ENCODE results near the gene STAB2. TPM values are rescaled to one million over a fixed set of nuclear protein-coding genes. Genes with fewer than 3 reads are reported as not detected.

Gene STAB2
- total RNA-seq, 2 experiments from 2014 or later = not detected

DNA sequence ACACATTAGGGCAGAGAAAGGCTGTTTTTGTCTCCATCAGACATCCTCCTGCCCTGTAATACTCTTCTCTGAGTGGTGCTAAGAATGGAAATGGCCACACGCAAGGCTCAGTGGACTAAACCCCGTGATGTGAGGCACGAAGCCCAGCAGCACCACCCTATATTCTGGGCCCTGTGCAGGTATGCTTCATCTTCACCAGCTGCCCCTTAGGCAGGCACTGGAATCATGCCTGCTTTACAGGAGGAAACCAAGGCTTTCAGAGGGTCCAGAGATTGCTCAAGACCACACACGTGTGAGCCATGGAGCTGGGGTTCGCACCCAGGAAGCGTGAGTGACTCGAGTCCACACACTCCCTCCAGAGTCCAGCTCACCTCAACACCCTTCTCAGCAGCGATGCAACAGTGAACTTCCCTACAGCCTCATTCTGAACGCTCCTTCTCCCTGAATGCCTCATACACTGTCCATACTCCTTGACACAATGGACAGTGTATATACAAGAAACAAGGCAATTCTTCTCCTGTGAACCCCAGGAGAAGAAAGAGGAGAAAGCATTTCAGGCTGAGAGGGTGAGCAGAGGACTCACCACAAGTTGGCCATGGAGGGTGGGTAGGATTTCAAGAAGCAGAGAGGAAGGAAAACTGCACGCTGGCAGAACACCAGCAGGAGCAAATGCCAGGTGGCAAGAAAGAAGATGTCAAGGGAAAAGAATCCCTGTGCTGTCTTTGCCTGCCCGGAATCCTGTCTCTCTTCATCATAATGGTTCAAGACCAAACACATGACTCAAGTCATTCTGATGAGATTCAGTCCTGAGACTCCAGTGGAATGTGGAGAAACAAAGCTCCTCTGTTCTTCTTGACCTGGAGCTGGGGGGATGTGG lies 214.9 kb downstream of the STAB2 start:
- no peaks in the 10 kb centered on the region for H4K20me1 ChIP-seq (ENCODE audit: insufficient read depth, low read length)
- no peaks in the 10 kb centered on the region for H3K79me2 ChIP-seq (ENCODE audit: insufficient read depth, low read depth, low read length)
- no peaks in the 10 kb centered on the region for H3K9me3 ChIP-seq (ENCODE audit: low read length)
- H3K4me1 ChIP-seq (ENCODE audit: insufficient read depth, low read length, poor library complexity, severe bottlenecking) = no peaks in the 10 kb centered on the region
- H3K9me2 ChIP-seq (ENCODE audit: insufficient read depth, low read length) = no peaks in the 10 kb centered on the region
- H3K27ac ChIP-seq (ENCODE audit: low read depth, low read length, poor library complexity, severe bottlenecking) = no peak overlapping the region
- H3K36me3 ChIP-seq (ENCODE audit: insufficient read depth, low read length) = 0 out of 2 replicates have a peak, but pooled peaks cover 6% of the 10 kb centered on the region
- POLR2A ChIA-PET = no interaction called here
- DNase-seq (ENCODE audit: low spot score) = no peak
- intact Hi-C loops (cut with micrococcal nuclease; ENCODE audit: unreplicated experiment) = no loop called here
- H3K4me3 ChIP-seq (ENCODE audit: low read depth, low read length, poor library complexity, severe bottlenecking) = no peak overlapping the region
- TF ChIP-seq EZH2phosphoT487 (IDR thresholded peaks at IDR 0.05; ENCODE audit: borderline replicate concordance, low read depth, low read length) = no peak
- TF ChIP-seq, protein P1, sequence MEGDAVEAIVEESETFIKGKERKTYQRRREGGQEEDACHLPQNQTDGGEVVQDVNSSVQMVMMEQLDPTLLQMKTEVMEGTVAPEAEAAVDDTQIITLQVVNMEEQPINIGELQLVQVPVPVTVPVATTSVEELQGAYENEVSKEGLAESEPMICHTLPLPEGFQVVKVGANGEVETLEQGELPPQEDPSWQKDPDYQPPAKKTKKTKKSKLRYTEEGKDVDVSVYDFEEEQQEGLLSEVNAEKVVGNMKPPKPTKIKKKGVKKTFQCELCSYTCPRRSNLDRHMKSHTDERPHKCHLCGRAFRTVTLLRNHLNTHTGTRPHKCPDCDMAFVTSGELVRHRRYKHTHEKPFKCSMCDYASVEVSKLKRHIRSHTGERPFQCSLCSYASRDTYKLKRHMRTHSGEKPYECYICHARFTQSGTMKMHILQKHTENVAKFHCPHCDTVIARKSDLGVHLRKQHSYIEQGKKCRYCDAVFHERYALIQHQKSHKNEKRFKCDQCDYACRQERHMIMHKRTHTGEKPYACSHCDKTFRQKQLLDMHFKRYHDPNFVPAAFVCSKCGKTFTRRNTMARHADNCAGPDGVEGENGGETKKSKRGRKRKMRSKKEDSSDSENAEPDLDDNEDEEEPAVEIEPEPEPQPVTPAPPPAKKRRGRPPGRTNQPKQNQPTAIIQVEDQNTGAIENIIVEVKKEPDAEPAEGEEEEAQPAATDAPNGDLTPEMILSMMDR (conservative IDR thresholded peaks at IDR 0.05; ENCODE audit: low read length) = no peak
- H2AFZ ChIP-seq (ENCODE audit: low read length) = no peak overlapping the region
- CTCF ChIA-PET (ENCODE audit: unreplicated experiment) = no interaction called here
- H3K4me2 ChIP-seq (ENCODE audit: low read length) = no peak overlapping the region
- no TSS peak for BruUV-seq (replicated peaks)

DNA sequence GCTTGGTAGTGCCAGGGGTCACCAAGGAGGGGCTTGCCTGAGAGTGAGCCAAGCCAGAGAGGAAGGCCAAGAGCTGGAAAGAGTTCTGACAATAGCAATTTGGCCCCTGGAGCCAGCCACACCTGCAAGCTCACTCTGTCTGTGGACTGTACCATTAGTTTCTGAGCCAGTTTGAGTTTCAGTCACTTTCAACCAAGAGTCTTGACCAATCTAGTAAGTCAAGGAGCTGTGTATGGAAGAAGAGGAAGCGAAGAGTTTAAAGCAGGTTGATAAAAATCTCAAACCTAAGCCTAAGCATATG lies 215.5 kb downstream of the STAB2 start:
- Histone ChIP-seq H3K4me2 (ENCODE audit: low read length) (no peak overlapping the region), H3K4me3 (ENCODE audit: low read depth, low read length, poor library complexity, severe bottlenecking) (no peak overlapping the region), H2AFZ (ENCODE audit: low read length) (no peak overlapping the region), H3K27ac (ENCODE audit: low read depth, low read length, poor library complexity, severe bottlenecking) (no peak overlapping the region), H3K9me3 (ENCODE audit: low read length) (no peaks in the 10 kb centered on the region), H3K36me3 (ENCODE audit: insufficient read depth, low read length) (0 out of 2 replicates have a peak, but pooled peaks cover 6% of the 10 kb centered on the region), H4K20me1 (ENCODE audit: insufficient read depth, low read length) (no peaks in the 10 kb centered on the region), H3K9me2 (ENCODE audit: insufficient read depth, low read length) (no peaks in the 10 kb centered on the region), H3K4me1 (ENCODE audit: insufficient read depth, low read length, poor library complexity, severe bottlenecking) (no peaks in the 10 kb centered on the region), H3K79me2 (ENCODE audit: insufficient read depth, low read depth, low read length) (no peaks in the 10 kb centered on the region)
- ChIA-PET POLR2A (no interaction called here), CTCF (ENCODE audit: unreplicated experiment) (no interaction called here)
- no peak for TF ChIP-seq EZH2phosphoT487 (IDR thresholded peaks at IDR 0.05; ENCODE audit: borderline replicate concordance, low read depth, low read length)
- TF ChIP-seq, protein P1 (conservative IDR thresholded peaks at IDR 0.05; ENCODE audit: low read length) = no peak
- intact Hi-C loops (cut with micrococcal nuclease; ENCODE audit: unreplicated experiment) = no loop called here
- no peak for DNase-seq (ENCODE audit: low spot score)
- BruUV-seq (replicated peaks) = no TSS peak

DNA sequence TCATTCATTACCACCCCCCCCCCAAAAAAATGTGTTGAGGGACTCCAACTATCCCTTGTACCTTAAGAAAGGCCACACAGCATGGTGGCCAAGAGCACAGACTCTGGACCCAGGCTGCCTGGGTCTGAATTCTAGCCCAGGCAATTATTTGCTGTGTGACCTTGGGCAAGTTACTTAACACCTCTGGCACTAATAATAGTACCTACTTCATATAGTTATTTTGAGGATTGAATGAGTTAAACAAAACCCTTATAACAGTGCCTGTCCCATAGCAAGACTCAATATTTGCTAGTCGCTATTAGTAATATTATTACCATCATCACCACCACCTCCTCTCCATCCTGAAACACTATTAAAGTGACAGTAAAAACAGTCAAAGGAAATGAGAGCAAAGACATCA lies 216.8 kb downstream of the STAB2 start:
- Histone ChIP-seq H2AFZ (ENCODE audit: low read length) (no peak overlapping the region), H3K9me3 (ENCODE audit: low read length) (no peaks in the 10 kb centered on the region), H3K79me2 (ENCODE audit: insufficient read depth, low read depth, low read length) (no peaks in the 10 kb centered on the region), H3K4me1 (ENCODE audit: insufficient read depth, low read length, poor library complexity, severe bottlenecking) (no peaks in the 10 kb centered on the region), H4K20me1 (ENCODE audit: insufficient read depth, low read length) (no peaks in the 10 kb centered on the region), H3K4me2 (ENCODE audit: low read length) (no peak overlapping the region), H3K36me3 (ENCODE audit: insufficient read depth, low read length) (0 out of 2 replicates have a peak, but pooled peaks cover 6% of the 10 kb centered on the region), H3K4me3 (ENCODE audit: low read depth, low read length, poor library complexity, severe bottlenecking) (no peak overlapping the region), H3K9me2 (ENCODE audit: insufficient read depth, low read length) (no peaks in the 10 kb centered on the region), H3K27ac (ENCODE audit: low read depth, low read length, poor library complexity, severe bottlenecking) (no peak overlapping the region)
- POLR2A ChIA-PET = interaction anchor here (0.8 kb wide), 1 partner anchor 1013 kb away, joined by 4 read pairs; no protein-coding TSS in a partner anchor
- DNase-seq (ENCODE audit: low spot score) = no peak
- BruUV-seq (replicated peaks) = no TSS peak
- TF ChIP-seq, protein P1 (conservative IDR thresholded peaks at IDR 0.05; ENCODE audit: low read length) = no peak
- TF ChIP-seq EZH2phosphoT487 (IDR thresholded peaks at IDR 0.05; ENCODE audit: borderline replicate concordance, low read depth, low read length) = no peak
- intact Hi-C loops (cut with micrococcal nuclease; ENCODE audit: unreplicated experiment) = no loop called here
- CTCF ChIA-PET (ENCODE audit: unreplicated experiment) = no interaction called here
